ENCODE measurements around the gene NAA40. TPM values are rescaled to one million over a fixed set of nuclear protein-coding genes. Genes with fewer than 3 reads are reported as not detected.

Gene NAA40
- total RNA-seq, 2 donors from 2014 or later, result 10.3 to 11.3 TPM

- intact Hi-C loops (cut with DNase I), result loop anchor here (2.0 to 5.0 kb wide), 3 partner anchors 147 to 304 kb away; no protein-coding TSS in a partner anchor
- DNase-seq (ENCODE audit: low spot score), result no peak
These were observed 63.0 kb downstream of the NAA40 start for GRCh38 chr11:64001484-64002420.

DNA sequence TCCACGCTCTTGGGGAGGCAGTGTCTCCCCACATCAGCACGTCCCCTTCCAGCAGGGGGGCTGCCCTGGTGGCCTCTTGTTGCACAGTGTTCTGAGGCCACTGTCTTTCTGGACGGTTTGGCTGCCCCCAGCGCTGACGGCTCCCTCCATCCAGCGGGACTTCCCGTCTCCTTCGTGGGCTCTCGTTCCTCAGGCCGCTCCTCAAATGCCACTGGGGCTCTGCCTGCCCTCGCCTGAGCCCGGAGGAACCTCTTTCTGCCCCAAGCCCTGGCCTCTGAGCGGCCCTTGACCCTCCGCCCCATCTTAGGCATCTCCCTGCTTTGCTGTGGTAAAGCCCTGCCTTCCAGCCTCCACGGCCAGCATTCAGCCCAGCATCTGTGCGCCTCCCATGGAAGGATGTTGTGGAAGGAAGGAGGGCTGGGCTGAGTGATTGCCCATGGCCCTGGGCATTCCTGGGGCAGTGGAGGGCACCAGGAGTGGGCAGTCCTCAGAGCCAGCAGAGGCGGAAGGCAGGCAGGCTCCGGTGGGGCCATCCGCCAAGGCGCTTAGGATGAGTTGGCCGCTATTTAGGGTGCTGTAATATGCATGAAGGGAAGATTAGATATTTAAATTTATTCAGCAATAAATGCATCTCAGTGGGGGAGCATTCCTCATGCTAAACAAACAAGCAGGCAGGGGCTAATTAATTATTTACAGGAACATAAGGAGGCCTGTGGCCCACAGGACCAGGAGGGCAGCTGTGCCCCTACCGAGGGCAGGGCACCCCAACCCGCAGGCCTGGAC, 65.2 kb downstream of the NAA40 start:
- DNase-seq (ENCODE audit: low spot score), result no peak
- intact Hi-C loops (cut with DNase I), result loop anchor here in 1 of 2 donors (2.0 to 5.0 kb wide), 2 partner anchors 147 to 307 kb away; no protein-coding TSS in a partner anchor

DNA sequence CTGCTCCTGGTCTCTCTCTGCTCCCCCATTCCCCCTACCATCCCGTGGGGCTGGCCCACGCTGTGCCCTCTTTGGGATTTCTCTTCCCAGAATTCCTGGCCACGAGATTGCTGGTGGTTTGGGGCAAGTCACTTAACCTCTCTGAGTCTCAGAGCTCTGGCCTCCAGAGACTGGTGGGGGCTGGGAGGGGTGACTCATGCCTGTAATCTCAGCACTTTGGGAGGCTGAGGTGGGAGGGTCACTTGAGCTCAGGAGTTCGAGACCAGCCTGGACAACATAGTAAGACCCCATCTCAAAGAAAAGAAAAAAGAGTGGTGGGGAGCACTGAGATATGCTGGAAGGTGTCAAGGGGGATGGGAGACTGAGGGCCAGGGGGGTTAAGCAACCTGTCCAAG, 65.8 kb downstream of the NAA40 start:
- no peak for DNase-seq (ENCODE audit: low spot score)
- intact Hi-C loops (cut with DNase I), result loop anchor here in 1 of 2 donors (5.0 kb wide), 1 partner anchor 307 kb away; no protein-coding TSS in a partner anchor

- intact Hi-C loops (cut with DNase I), result no loop called here
- no peak for DNase-seq (ENCODE audit: low spot score)
These were observed 66.9 kb downstream of the NAA40 start for GRCh38 chr11:64005691-64006090.

DNA sequence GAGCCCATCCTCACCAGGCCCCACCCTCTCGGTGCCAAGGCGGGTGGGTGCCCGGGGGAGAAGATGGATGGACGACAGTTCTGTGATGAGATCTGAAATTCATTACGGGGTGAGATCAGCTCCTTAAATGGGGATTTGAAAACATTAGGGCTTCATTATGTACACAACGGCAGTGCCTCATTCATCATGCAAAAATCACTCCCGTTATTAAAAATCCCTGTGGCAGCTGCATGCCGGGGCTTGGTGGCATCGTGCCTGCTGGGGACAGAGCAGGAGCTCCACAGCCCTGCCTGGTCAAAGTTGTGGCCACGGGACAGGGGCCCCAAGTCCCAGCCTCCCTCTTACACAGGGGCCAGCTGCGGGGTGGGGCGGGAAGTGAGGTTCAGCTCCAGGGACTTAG, 67.6 kb downstream of the NAA40 start:
- DNase-seq (ENCODE audit: low spot score), result no peak
- intact Hi-C loops (cut with DNase I), result no loop called here

Other genes starting within 250 kb of the NAA40 start
- 10 to 100 TPM; 13.0 to 21.8 TPM for gene ZFTA, start 170.2 kb upstream of the NAA40 start, total RNA-seq
- gene SPINDOC, start 125.5 kb upstream of the NAA40 start, total RNA-seq, result 10 to 100 TPM; 11.8 to 15.1 TPM
- gene MARK2, start 99.9 kb upstream of the NAA40 start, total RNA-seq, result 10 to 100 TPM; 20.5 to 24.5 TPM
- 1 to 10 TPM in 1 of 2 donors, under 1 TPM in 1; 0.95 to 2.7 TPM for gene RCOR2, start 21.8 kb upstream of the NAA40 start, total RNA-seq
- 100 to 1,000 TPM; 161 to 203 TPM for gene COX8A, start 35.6 kb downstream of the NAA40 start, total RNA-seq
- 10 to 100 TPM; 37.7 to 41.3 TPM for gene OTUB1, start 47.4 kb downstream of the NAA40 start, total RNA-seq
- gene FLRT1, start 96.9 kb downstream of the NAA40 start, total RNA-seq, result under 1 TPM; 0.14 to 0.29 TPM
- 10 to 100 TPM; 15.9 to 16.8 TPM for gene MACROD1, start 227.1 kb downstream of the NAA40 start, total RNA-seq
- 10 to 100 TPM; 74.3 to 87.3 TPM for gene STIP1, start 247.2 kb downstream of the NAA40 start, total RNA-seq